Prostate gland (tissue), 2 donors: Measurements from ENCODE around the gene TTBK1. TPM values are rescaled to one million over a fixed set of nuclear protein-coding genes. Genes with fewer than 3 reads are reported as not detected.
A peak's percentile ranks its signal among the peaks of the same experiment; 100 is the strongest.

Experiments
- DNase-seq: peaks from one replicate; pipeline ENCODE4 v3.0.0-alpha.2; 2019; ENCODE audit warnings: low spot score
- H3K27ac ChIP-seq, 2 donors: fragments of 200-600 bp; sonication (generic); 2 replicates each; pipeline ENCODE4 v1.5.1; 2017 to 2019
- H3K27me3 ChIP-seq: fragments of 200-600 bp; sonication (generic); replicated peaks from 2 replicates; pipeline ENCODE4 v1.5.1; 2019; ENCODE audit not compliant: insufficient read depth
- H3K36me3 ChIP-seq, 2 donors: fragments of 200-600 bp; sonication (generic); 1 replicate in 1 of 2; 2 replicates in 1 of 2; pipeline versions ENCODE4 v1.5.1 to v1.8.1; 2017 to 2019
- H3K4me1 ChIP-seq: fragments of 200-600 bp; sonication (generic); replicated peaks from 2 replicates; pipeline ENCODE4 v1.5.1; 2019
- H3K4me3 ChIP-seq, 2 donors: fragments of 200-600 bp; sonication (generic); 2 replicates each; pipeline ENCODE4 v1.5.1; 2017 to 2019
- H3K9me3 ChIP-seq: fragments of 200-600 bp; sonication (generic); 2 replicates; pipeline ENCODE4 v1.5.1; 2017
- CTCF ChIP-seq, 4 experiments: fragments of 200-600 bp in 2 of 4; fragments of 450-650 bp in 2 of 4; sonication (generic) in 2 of 4; IDR thresholded peaks; 1 replicate in 3 of 4; 2 replicates in 1 of 4; pipeline ENCODE4 v1.5.1; 2016 to 2019; ENCODE audit warnings: antibody characterized with exemption in 4 of 4, mild to moderate bottlenecking in 2 of 4, moderate library complexity in 2 of 4
- POLR2A ChIP-seq: fragments of 450-650 bp; IDR thresholded peaks from one replicate; pipeline ENCODE4 v1.6.1; 2016; ENCODE audit warnings: antibody characterized with exemption, mild to moderate bottlenecking
- POLR2AphosphoS5 ChIP-seq: sonication (generic); formaldehyde crosslinking; IDR thresholded peaks from one replicate; pipeline ENCODE4 v1.6.1; 2017; ENCODE audit warnings: antibody characterized with exemption
- WGBS: methylation state at CpG from one replicate; pipeline ENCODE4 v1.1.5; 2018; 5-methylcytosine and 5-hydroxymethylcytosine counted together
- intact Hi-C: fragments of 100-400 bp; cut with DNase I; formaldehyde crosslinking; loops from one replicate; pipeline ENCODE4 v1.14.2; 2022
- total RNA-seq, 2 donors: library from RNA; depleted of rRNA; stranded (reverse); fragments of >200 nt; gene quantifications; one replicate each; pipeline ENCODE4 v1.1.0, GENCODE V29; 2016

The TTBK1 gene
- total RNA-seq, 2 donors from 2014 or later = 0.18 to 0.62 TPM

GRCh38 chr6:43246301-43247113, 3.2 kb downstream of the TTBK1 start:
- Histone ChIP-seq H3K27ac (no peak overlapping the region), H3K4me3 (peak overlapping the region; percentile 7 to 26), H3K36me3 (no peaks in the 10 kb centered on the region), H3K27me3 (peaks cover 5% of the 10 kb centered on the region), H3K4me1 (no peaks in the 10 kb centered on the region), H3K9me3 (no peaks in the 10 kb centered on the region)
- DNase-seq = no peak
- TF ChIP-seq POLR2AphosphoS5 = no peak
- TF ChIP-seq POLR2A = no peak
- TF ChIP-seq CTCF (IDR thresholded peaks at IDR 0.05) = no peak
- intact Hi-C loops = no loop called here
- WGBS = 21% methylated on average over 27 of the region's 27 CpGs

GRCh38 chr6:43247114-43247999, 4.1 kb downstream of the TTBK1 start:
- TF ChIP-seq POLR2AphosphoS5 = peak; percentile 48
- no peak for TF ChIP-seq POLR2A
- TF ChIP-seq CTCF (IDR thresholded peaks at IDR 0.05) = no peak
- DNase-seq = peak; percentile 48
- H3K27me3 ChIP-seq = peaks cover 5% of the 10 kb centered on the region

GRCh38 chr6:43248101-43248500, 4.8 kb downstream of the TTBK1 start:
- DNase-seq = no peak
- intact Hi-C loops = no loop called here
- TF ChIP-seq CTCF (IDR thresholded peaks at IDR 0.05) (no peak), POLR2AphosphoS5 (no peak), POLR2A (no peak)
- H3K4me3 ChIP-seq = no peak overlapping the region
- H3K36me3 ChIP-seq = no peaks in the 10 kb centered on the region
- no peaks in the 10 kb centered on the region for H3K9me3 ChIP-seq
- no peaks in the 10 kb centered on the region for H3K4me1 ChIP-seq
- 78% methylated on average over 3 of the region's 3 CpGs for WGBS
- H3K27ac ChIP-seq = no peak overlapping the region
- H3K27me3 ChIP-seq = peaks cover 5% of the 10 kb centered on the region

More at GRCh38 chr6:43247114-43247999, 4.1 kb downstream of the TTBK1 start:
- H3K9me3 ChIP-seq = no peaks in the 10 kb centered on the region
- intact Hi-C loops = no loop called here
- H3K36me3 ChIP-seq = no peaks in the 10 kb centered on the region
- H3K4me1 ChIP-seq = no peaks in the 10 kb centered on the region
- WGBS = 6% methylated on average over 45 of the region's 46 CpGs
- no peak overlapping the region for H3K27ac ChIP-seq
- peak overlapping the region; percentile 7 to 26 for H3K4me3 ChIP-seq

GRCh38 chr6:43248791-43249190, 5.5 kb downstream of the TTBK1 start:
- peaks cover 2% of the 10 kb centered on the region for H3K27me3 ChIP-seq
- no peak for DNase-seq
- no peak overlapping the region for H3K27ac ChIP-seq
- H3K9me3 ChIP-seq = no peaks in the 10 kb centered on the region
- no peaks in the 10 kb centered on the region for H3K36me3 ChIP-seq
- no peaks in the 10 kb centered on the region for H3K4me1 ChIP-seq
- no peak for TF ChIP-seq POLR2AphosphoS5
- no peak for TF ChIP-seq POLR2A
- no peak for TF ChIP-seq CTCF (IDR thresholded peaks at IDR 0.05)
- no peak overlapping the region for H3K4me3 ChIP-seq
- intact Hi-C loops = no loop called here
